HK-2 (cell line): Measurements from ENCODE around the gene REV3L.
A peak's percentile ranks its signal among the peaks of the same experiment; 100 is the strongest.
"Not testable (repeated sequence)": the region's sequence is repeated elsewhere in the genome, so short reads cannot be mapped to it uniquely, and the experiment has no call there.

Source experiments
- DNase-seq: peaks from one replicate; pipeline ENCODE4 v3.0.0-alpha.2; 2018; ENCODE audit not compliant: unreplicated experiment

Gene REV3L

GRCh38 chr6:111482959-111483735, at the start of gene REV3L:
Gene REV3L (minus strand): TSS chr6:111483218. CDS start chr6:111482888, 330 bp downstream.
- DNase-seq = peak; percentile 86

GRCh38 chr6:111531185-111531584, 48.2 kb upstream of the REV3L start:
- no peak for DNase-seq

DNA sequence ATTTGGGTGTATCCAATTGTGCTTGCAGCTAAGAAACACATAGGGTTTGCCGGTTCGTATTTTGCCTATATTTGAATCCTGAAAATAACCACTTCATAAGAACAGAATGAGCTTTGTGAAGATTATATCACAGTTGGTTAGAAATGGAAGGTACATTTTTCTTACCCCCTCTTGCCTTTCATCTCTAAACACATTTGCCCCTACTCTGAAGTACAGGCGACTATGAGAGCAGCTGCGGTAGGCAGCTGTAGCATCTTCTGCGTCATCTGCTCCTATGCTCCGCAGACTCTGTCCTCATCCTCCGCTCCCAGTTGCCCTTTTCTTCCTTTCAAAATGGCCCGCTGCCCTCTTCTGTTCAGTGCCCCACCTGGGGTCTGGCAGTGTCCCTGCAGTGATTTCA, 47.6 kb upstream of the REV3L start:
- DNase-seq = no peak

DNA sequence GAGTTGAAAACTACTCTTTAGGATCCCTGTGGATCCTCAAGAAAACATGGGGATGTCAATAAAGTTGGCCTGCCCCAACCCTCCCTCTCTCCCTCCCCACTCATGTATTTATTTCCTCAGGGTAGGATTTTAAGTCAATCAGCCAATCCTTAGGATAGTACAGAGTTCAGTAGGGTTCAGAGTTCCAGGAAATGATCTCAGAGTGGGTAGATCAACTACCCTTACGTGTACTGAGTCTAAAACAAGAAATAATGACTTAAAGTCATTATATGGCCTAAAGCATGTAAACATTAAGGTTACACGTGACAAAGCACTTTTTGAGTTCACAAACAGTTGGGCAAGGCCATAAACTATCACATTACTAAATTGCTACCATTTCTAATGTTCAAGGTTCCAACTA, 47.2 kb upstream of the REV3L start:
- no peak for DNase-seq

GRCh38 chr6:111527367-111527766, 44.3 kb upstream of the REV3L start:
- DNase-seq = no peak

DNA sequence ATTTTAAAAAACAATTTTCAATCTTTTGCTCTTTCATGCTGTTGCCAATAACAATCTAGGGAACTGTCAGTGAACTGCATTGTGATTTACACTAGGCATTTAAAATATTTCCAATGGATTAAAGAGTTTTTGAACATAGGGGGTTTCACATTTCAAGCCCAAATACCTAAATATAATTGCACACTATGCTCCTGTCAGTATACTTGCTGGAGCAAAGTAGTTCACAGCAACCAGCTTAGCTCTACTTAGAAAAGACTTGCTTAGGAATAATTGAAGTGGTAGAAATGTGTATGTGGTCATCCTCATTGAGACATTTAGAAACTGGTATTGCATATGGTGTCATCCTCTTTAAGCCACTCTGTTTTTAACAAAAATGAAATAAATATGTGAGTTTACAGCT, 41.7 kb upstream of the REV3L start:
- no peak for DNase-seq

DNA sequence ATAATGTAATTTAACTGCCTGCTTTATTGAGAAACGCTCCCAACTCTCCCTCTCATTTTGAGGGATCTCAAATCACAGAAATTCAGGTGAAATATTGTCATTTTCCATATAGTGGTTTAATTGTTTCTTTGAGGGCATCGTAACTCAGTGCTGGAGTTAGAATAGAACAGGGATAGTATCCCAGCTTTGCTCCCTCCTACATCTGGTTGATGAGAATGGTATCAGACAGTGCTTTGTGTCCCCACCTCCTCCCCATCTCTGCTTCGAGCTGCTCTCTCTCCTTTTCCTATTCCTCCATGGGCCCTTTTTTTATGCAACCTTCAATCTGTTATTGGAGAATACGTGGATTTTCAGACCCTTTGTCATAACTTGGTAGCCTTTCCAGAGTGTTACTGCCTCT, 41.2 kb upstream of the REV3L start:
- DNase-seq = no peak

- DNase-seq = no peak
Observed at GRCh38 chr6:111523484-111524167, 40.6 kb upstream of the REV3L start.

GRCh38 chr6:111522393-111523020, 39.5 kb upstream of the REV3L start:
- no peak for DNase-seq

GRCh38 chr6:111521497-111522270, 38.7 kb upstream of the REV3L start:
- DNase-seq = no peak

DNA sequence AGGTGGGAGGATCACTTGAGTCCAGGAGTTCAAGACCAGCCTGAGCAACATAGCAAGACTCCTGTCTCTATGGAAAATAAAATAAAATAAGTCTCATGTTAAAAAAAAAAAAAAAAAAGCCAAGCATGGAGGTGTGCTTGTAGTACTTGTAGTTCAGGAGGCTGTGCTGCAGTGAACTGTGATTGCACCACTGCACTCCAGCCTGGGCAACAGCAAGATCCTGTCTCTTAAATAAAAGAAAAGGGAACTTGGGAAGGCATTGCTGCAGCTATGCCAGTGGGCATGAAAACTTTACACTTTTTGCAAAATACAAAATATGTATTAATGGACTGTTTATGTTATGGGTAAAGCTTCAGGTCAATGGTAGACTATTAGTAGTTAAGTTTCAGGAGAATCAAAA, 37.5 kb upstream of the REV3L start:
- no peak for DNase-seq

- DNase-seq = no peak
Observed at GRCh38 chr6:111517965-111518364, 34.9 kb upstream of the REV3L start.

- no peak for DNase-seq
Observed at GRCh38 chr6:111515259-111515658, 32.2 kb upstream of the REV3L start.

DNA sequence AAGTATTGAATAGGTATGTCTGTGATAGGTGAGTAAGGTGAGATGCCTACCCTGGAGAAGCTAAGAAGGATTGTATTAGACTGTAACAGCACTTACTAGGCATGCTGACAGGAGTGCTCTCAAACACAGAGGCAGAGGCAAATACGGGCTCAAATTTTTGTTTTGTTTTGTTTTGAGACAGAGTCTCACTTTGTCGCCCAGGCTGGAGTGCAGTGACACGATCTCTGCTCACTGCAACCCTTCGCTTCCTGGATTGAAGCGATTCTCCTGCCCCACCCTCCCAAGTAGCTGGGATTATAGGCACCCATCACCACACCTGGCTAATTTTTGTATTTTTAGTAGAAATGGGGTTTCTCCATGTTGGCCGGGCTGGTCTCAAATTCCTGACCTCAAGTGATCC, 31.5 kb upstream of the REV3L start:
- DNase-seq = not testable (repeated sequence)

DNA sequence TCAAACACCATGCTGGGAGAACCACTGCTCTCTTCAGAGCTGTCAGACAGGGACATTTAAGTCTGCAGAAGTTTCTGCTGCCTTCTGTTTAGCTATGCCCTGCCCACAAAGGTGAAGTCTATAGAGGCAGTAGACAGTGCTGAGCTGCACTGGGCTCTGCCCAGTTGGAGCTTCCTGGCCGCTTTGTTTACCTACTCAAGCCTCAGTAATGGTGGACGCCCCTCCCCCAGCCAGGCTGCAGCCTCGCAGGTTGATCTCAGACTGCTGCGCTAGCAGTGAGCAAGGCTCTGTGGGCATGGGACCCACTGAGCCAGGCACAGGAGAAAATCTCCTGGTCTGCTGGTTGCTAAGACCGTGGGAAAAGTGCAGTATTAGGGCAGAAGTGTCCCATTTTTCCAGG, 24.2 kb upstream of the REV3L start:
- not testable (repeated sequence) for DNase-seq

DNA sequence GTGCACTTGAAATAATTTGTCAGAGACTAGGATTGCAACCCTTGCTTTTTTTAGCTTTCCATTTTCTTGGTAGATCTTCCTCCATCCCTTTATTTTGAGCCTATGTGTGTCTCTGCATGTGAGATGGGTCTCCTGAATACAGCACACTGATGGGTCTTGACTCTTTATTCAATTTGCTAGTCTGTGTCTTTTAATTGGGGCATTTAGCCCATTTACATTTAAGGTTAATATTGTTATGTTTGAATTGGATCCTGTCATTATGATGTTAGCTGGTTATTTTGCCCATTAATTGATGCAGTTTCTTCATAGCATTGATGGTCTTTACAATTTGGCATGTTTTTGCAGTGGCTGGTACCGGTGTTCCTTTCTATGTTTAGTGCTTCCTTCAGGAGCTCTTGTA, 22.5 kb upstream of the REV3L start:
- DNase-seq = not testable (repeated sequence)

DNA sequence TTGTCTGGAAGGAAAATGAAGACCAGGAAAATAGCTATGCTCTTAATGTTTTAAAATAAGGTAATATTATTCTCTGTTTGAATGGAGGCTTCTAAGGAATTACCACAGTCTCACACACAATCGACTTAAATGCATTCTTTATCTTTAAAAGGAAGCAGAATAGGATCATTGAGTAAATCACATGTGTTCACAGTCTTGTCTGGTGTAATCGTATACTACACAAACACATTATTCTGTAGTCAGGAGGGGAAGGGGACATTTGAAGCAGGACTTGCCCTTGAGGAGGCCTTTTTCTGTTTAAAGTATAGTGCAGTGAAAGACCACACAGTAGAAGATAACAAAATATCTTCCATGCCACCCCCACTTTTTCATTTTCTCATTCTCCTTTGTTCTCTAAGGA, 20.6 kb upstream of the REV3L start:
- no peak for DNase-seq

GRCh38 chr6:111503194-111503593, 20.2 kb upstream of the REV3L start:
- DNase-seq = no peak

GRCh38 chr6:111502154-111502553, 19.1 kb upstream of the REV3L start:
- DNase-seq = no peak

- DNase-seq = no peak
Observed at GRCh38 chr6:111499269-111499793, 16.3 kb upstream of the REV3L start.

GRCh38 chr6:111494951-111495635, 12.1 kb upstream of the REV3L start:
- no peak for DNase-seq
